Measurements from ENCODE around the gene RNF168.

DNA sequence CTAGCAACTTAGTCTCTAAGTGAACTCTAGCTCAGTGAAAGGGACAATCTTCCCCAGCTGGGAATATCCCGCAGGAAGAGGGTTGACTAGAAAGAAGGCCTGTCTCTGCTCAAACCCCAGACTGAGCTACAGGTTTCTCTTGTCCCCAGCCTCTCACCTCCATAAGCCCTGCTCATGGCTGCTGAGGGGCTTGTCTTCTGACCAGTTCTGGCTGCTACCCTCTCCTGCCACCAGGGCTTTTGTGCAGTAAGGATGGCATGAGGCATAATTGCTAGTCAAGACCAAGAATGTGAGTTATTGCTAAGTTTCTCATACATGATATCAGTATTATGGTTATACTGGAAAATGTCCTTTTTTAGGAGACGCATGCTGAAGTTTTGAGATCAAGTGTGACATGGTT lies 43.5 kb upstream of the RNF168 start:
- TF ChIP-seq, protein P1, sequence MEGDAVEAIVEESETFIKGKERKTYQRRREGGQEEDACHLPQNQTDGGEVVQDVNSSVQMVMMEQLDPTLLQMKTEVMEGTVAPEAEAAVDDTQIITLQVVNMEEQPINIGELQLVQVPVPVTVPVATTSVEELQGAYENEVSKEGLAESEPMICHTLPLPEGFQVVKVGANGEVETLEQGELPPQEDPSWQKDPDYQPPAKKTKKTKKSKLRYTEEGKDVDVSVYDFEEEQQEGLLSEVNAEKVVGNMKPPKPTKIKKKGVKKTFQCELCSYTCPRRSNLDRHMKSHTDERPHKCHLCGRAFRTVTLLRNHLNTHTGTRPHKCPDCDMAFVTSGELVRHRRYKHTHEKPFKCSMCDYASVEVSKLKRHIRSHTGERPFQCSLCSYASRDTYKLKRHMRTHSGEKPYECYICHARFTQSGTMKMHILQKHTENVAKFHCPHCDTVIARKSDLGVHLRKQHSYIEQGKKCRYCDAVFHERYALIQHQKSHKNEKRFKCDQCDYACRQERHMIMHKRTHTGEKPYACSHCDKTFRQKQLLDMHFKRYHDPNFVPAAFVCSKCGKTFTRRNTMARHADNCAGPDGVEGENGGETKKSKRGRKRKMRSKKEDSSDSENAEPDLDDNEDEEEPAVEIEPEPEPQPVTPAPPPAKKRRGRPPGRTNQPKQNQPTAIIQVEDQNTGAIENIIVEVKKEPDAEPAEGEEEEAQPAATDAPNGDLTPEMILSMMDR (IDR thresholded peaks at IDR 0.05), result no peak
- TF ChIP-seq POLR2A (IDR thresholded peaks at IDR 0.05), result no peak
